Neural progenitor cell (in vitro differentiated cells): ENCODE data around the gene C1orf56.

Experiments
- CTCF ChIP-seq: fragments of 200-600 bp; sonication (generic); IDR thresholded peaks from 2 replicates; pipeline ENCODE4 v1.5.1; 2017; ENCODE audit warnings: antibody characterized with exemption, mild to moderate bottlenecking
- EZH2 ChIP-seq: fragments of 200-600 bp; sonication (generic); IDR thresholded peaks from 2 replicates; pipeline ENCODE4 v1.6.1; 2017; ENCODE audit warnings: antibody characterized with exemption, mild to moderate bottlenecking, moderate library complexity
- EZH2phosphoT487 ChIP-seq: fragments of 200-600 bp; sonication (generic); IDR thresholded peaks from 2 replicates; pipeline ENCODE4 v1.6.1; 2017; ENCODE audit warnings: antibody characterized with exemption

- no peak for TF ChIP-seq CTCF
- TF ChIP-seq EZH2, result no peak
- TF ChIP-seq EZH2phosphoT487, result no peak
Measured at GRCh38 chr1:151011154-151011850, 36.2 kb upstream of the C1orf56 start.
